OCI-LY1 (cell line): ENCODE measurements around the gene NPAS2.

Experiments
- H2AFZ ChIP-seq: fragments of 200-600 bp; sonication (generic), shearing (Covaris generic); 2 replicates; pipeline ENCODE4 v1.6.0; 2014; ENCODE audit warnings: antibody characterized with exemption, mild to moderate bottlenecking, low read length
- H3F3A ChIP-seq: fragments of 200-600 bp; sonication (generic), shearing (Covaris generic); 2 replicates; pipeline ENCODE4 v1.6.0; 2014; ENCODE audit warnings: mild to moderate bottlenecking, antibody characterized with exemption, low read length, moderate library complexity; ENCODE audit not compliant: insufficient read depth
- H3K27ac ChIP-seq: fragments of 200-600 bp; sonication (generic); 2 replicates; pipeline ENCODE4 v1.5.1; 2014; ENCODE audit warnings: low read length, mixed run types, mild to moderate bottlenecking, low read depth; ENCODE audit not compliant: poor library complexity, severe bottlenecking
- H3K27me3 ChIP-seq: fragments of 200-600 bp; sonication (generic); 2 replicates; pipeline ENCODE4 v1.6.0; 2014; ENCODE audit warnings: antibody characterized with exemption, mild to moderate bottlenecking, low read length, moderate library complexity; ENCODE audit not compliant: insufficient read depth
- H3K36me3 ChIP-seq: fragments of 200-600 bp; sonication (generic); 2 replicates; pipeline ENCODE4 v1.6.1; 2014; ENCODE audit warnings: mild to moderate bottlenecking, antibody characterized with exemption, low read length, moderate library complexity, mixed read lengths; ENCODE audit not compliant: insufficient read depth
- H3K4me1 ChIP-seq: fragments of 200-600 bp; sonication (generic); 2 replicates; pipeline ENCODE4 v1.5.1; 2014; ENCODE audit warnings: mild to moderate bottlenecking, low read length, moderate library complexity; ENCODE audit not compliant: insufficient read depth, severe bottlenecking
- H3K4me2 ChIP-seq: fragments of 200-600 bp; sonication (generic), shearing (Covaris generic); 2 replicates; pipeline ENCODE4 v1.6.1; 2014; ENCODE audit warnings: low read length
- H3K4me3 ChIP-seq: fragments of 200-600 bp; sonication (generic); 2 replicates; pipeline ENCODE4 v1.5.1; 2014; ENCODE audit warnings: low read length, low read depth, mild to moderate bottlenecking, mixed read lengths; ENCODE audit not compliant: poor library complexity, severe bottlenecking
- H3K79me2 ChIP-seq: fragments of 200-600 bp; shearing (Covaris generic); 2 replicates; pipeline ENCODE4 v1.6.1; 2016; ENCODE audit warnings: mixed run types, low read length, mixed read lengths; ENCODE audit not compliant: insufficient read depth
- H3K9ac ChIP-seq: fragments of 200-600 bp; sonication (generic), shearing (Covaris generic); 2 replicates; pipeline ENCODE4 v1.6.1; 2014; ENCODE audit warnings: mild to moderate bottlenecking, low read length, mixed read lengths
- H3K9me2 ChIP-seq: fragments of 200-600 bp; sonication (generic), shearing (Covaris generic); 2 replicates; pipeline ENCODE4 v1.6.1; 2014; ENCODE audit warnings: low read depth, mild to moderate bottlenecking, low read length, mixed read lengths
- H3K9me3 ChIP-seq: fragments of 200-600 bp; shearing (Covaris generic); 2 replicates; pipeline ENCODE4 v1.6.1; 2014; ENCODE audit warnings: low read length, mixed read lengths
- H4K20me1 ChIP-seq: fragments of 200-600 bp; sonication (generic), shearing (Covaris generic); 2 replicates; pipeline ENCODE4 v1.6.0; 2016; ENCODE audit warnings: mild to moderate bottlenecking, low read length; ENCODE audit not compliant: insufficient read depth
- EZH2 ChIP-seq: fragments of 200-600 bp; sonication (generic), shearing (Covaris generic); IDR thresholded peaks from 2 replicates; pipeline ENCODE4 v1.8.0; 2017; ENCODE audit warnings: borderline replicate concordance, mixed run types, mild to moderate bottlenecking, antibody characterized with exemption, low read length, moderate library complexity, mixed read lengths
- TF ChIP-seq, protein P1 (sequence below): fragments of 200-600 bp; sonication (generic), shearing (Covaris generic); IDR thresholded peaks from 2 replicates; pipeline ENCODE4 v1.5.1; 2017; ENCODE audit warnings: mild to moderate bottlenecking, antibody characterized with exemption, low read length, moderate library complexity, mixed read lengths

The NPAS2 gene

GRCh38 chr2:101032084-101032776 lies 212.3 kb downstream of the NPAS2 start:
- no peaks in the 10 kb centered on the region for H3K36me3 ChIP-seq
- no peaks in the 10 kb centered on the region for H3K9me3 ChIP-seq

GRCh38 chr2:101036562-101036961 lies 216.6 kb downstream of the NPAS2 start:
- Histone ChIP-seq H3K4me2 (no peak overlapping the region), H3K36me3 (no peaks in the 10 kb centered on the region), H3K4me3 (no peak overlapping the region), H3K79me2 (no peaks in the 10 kb centered on the region), H3K9me2 (no peaks in the 10 kb centered on the region), H3F3A (no peaks in the 10 kb centered on the region), H3K9ac (no peak overlapping the region), H3K4me1 (no peaks in the 10 kb centered on the region), H2AFZ (no peak overlapping the region), H4K20me1 (no peaks in the 10 kb centered on the region), H3K27ac (no peak overlapping the region), H3K27me3 (peaks cover 5% of the 10 kb centered on the region; the same call in 1 of the 2 replicates), H3K9me3 (no peaks in the 10 kb centered on the region)
- TF ChIP-seq, protein P1, sequence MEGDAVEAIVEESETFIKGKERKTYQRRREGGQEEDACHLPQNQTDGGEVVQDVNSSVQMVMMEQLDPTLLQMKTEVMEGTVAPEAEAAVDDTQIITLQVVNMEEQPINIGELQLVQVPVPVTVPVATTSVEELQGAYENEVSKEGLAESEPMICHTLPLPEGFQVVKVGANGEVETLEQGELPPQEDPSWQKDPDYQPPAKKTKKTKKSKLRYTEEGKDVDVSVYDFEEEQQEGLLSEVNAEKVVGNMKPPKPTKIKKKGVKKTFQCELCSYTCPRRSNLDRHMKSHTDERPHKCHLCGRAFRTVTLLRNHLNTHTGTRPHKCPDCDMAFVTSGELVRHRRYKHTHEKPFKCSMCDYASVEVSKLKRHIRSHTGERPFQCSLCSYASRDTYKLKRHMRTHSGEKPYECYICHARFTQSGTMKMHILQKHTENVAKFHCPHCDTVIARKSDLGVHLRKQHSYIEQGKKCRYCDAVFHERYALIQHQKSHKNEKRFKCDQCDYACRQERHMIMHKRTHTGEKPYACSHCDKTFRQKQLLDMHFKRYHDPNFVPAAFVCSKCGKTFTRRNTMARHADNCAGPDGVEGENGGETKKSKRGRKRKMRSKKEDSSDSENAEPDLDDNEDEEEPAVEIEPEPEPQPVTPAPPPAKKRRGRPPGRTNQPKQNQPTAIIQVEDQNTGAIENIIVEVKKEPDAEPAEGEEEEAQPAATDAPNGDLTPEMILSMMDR, result peak; percentile 59
- TF ChIP-seq EZH2, result no peak

More at GRCh38 chr2:101032084-101032776, 212.3 kb downstream of the NPAS2 start:
- Histone ChIP-seq H3K4me1 (no peaks in the 10 kb centered on the region), H3K4me2 (no peak overlapping the region), H3K4me3 (no peak overlapping the region), H3K9me2 (no peaks in the 10 kb centered on the region), H3K79me2 (no peaks in the 10 kb centered on the region), H3K27ac (no peak overlapping the region), H3K27me3 (peaks cover 5% of the 10 kb centered on the region; the same call in 1 of the 2 replicates), H4K20me1 (no peaks in the 10 kb centered on the region), H2AFZ (no peak overlapping the region), H3F3A (no peaks in the 10 kb centered on the region), H3K9ac (no peak overlapping the region)
- no peak for TF ChIP-seq EZH2
- TF ChIP-seq, protein P1, result no peak

GRCh38 chr2:101037161-101037755 lies 217.3 kb downstream of the NPAS2 start:
- Histone ChIP-seq H3K9me2 (no peaks in the 10 kb centered on the region), H3K27ac (no peak overlapping the region), H3K79me2 (no peaks in the 10 kb centered on the region), H3K27me3 (peaks cover 5% of the 10 kb centered on the region; the same call in 1 of the 2 replicates), H3K4me1 (no peaks in the 10 kb centered on the region), H4K20me1 (no peaks in the 10 kb centered on the region), H3K36me3 (no peaks in the 10 kb centered on the region), H3K4me3 (no peak overlapping the region), H3K4me2 (no peak overlapping the region), H3K9ac (no peak overlapping the region), H3F3A (no peaks in the 10 kb centered on the region), H3K9me3 (no peaks in the 10 kb centered on the region), H2AFZ (no peak overlapping the region)
- TF ChIP-seq, protein P1, result no peak
- TF ChIP-seq EZH2, result no peak
